GM12878 (cell line): ENCODE measurements around the gene ZNF3. TPM values are rescaled to one million over a fixed set of nuclear protein-coding genes. Genes with fewer than 3 reads are reported as not detected.

ENCODE experiments used
- ATAC-seq: fragments of 200-7000 bp; cut with Tn5 transposase; 3 replicates; pipeline ENCODE4 v1.9.1; 2020; ENCODE audit warnings: mild to moderate bottlenecking, moderate library complexity
- BruUV-seq: library from RNA; stranded (reverse); fragments of 400-500 nt; replicated peaks from 2 replicates; lab custom pipeline; 2021; lab: Mats Ljungman, UMichigan
- CTCF ChIA-PET: fragments of 300-600 bp; sonication (Branson Sonifier 250); formaldehyde crosslinking; extraction: SDS; loops from one replicate; lab custom pipeline; 2021; ENCODE audit warnings: inconsistent platforms; lab: Yijun Ruan, JAX
- POLR2A ChIA-PET: fragments of 350-600 bp; formaldehyde crosslinking; extraction: SDS; loops from one replicate; lab custom pipeline; 2021; ENCODE audit warnings: inconsistent platforms; lab: Charles Lee
- RAD21 ChIA-PET: fragments of 300-600 bp; sonication (Branson Sonifier 250); formaldehyde crosslinking; loops from one replicate; lab custom pipeline; 2023; ENCODE audit warnings: antibody characterized with exemption; ENCODE audit not compliant: unreplicated experiment; lab: Charles Lee
- SMC1A ChIA-PET: fragments of 300-600 bp; sonication (Branson Sonifier 250); formaldehyde crosslinking; loops from one replicate; lab custom pipeline; 2023; ENCODE audit not compliant: unreplicated experiment, uncharacterized antibody; lab: Charles Lee
- DNase-seq: peaks from one replicate; pipeline ENCODE4 v3.0.0-alpha.2; 2011; ENCODE audit warnings: low read depth, low spot score
- FAIRE-seq: peaks from 3 replicates; lab custom pipeline; 2011; peaks lifted over from hg19 to GRCh38; lab: Jason Lieb, UNC
- H2AFZ ChIP-seq: 2 replicates; pipeline ENCODE4 v1.6.0; 2011; ENCODE audit warnings: low read depth, low read length, control low read depth; ENCODE audit not compliant: control insufficient read depth
- H3K27ac ChIP-seq: 2 replicates; pipeline ENCODE4 v1.5.1; 2011; ENCODE audit warnings: control low read depth; ENCODE audit not compliant: control insufficient read depth, insufficient read depth
- H3K27me3 ChIP-seq, 2 experiments: replicated peaks in 1 of 2; 2 replicates each; pipeline versions ENCODE4 v1.6.0 to v1.6.1; 2011; ENCODE audit warnings: low read length in 1 of 2; ENCODE audit not compliant: control insufficient read depth in 2 of 2, insufficient read depth in 2 of 2
- H3K36me3 ChIP-seq, 2 experiments: 2 replicates each; pipeline ENCODE4 v1.5.1; 2011; ENCODE audit warnings: low read length in 1 of 2; ENCODE audit not compliant: control insufficient read depth in 2 of 2, insufficient read depth in 2 of 2
- H3K4me1 ChIP-seq: 2 replicates; pipeline ENCODE4 v1.6.1; 2011; ENCODE audit warnings: mild to moderate bottlenecking, low read length, moderate library complexity, mixed read lengths; ENCODE audit not compliant: control insufficient read depth, insufficient read depth
- H3K4me2 ChIP-seq: 2 replicates; pipeline ENCODE4 v1.6.0; 2011; ENCODE audit warnings: control low read depth; ENCODE audit not compliant: control insufficient read depth, insufficient read depth
- H3K4me3 ChIP-seq: fragments of 200-600 bp; sonication (generic); 2 replicates; pipeline ENCODE4 v1.5.1; 2016
- H3K79me2 ChIP-seq: 2 replicates; pipeline ENCODE4 v1.6.0; 2011; ENCODE audit warnings: low read length; ENCODE audit not compliant: control insufficient read depth, insufficient read depth
- H3K9ac ChIP-seq: 2 replicates; pipeline ENCODE4 v1.8.0; 2011; ENCODE audit warnings: low read length, control low read depth, mixed read lengths; ENCODE audit not compliant: control insufficient read depth, insufficient read depth
- H3K9me3 ChIP-seq: replicated peaks from 3 replicates; pipeline ENCODE4 v1.5.1; 2011; ENCODE audit warnings: mild to moderate bottlenecking, low read length; ENCODE audit not compliant: control insufficient read depth, insufficient read depth
- H4K20me1 ChIP-seq: 2 replicates; pipeline ENCODE4 v1.6.0; 2011; ENCODE audit not compliant: control insufficient read depth, insufficient read depth
- ATF7 ChIP-seq: fragments of 450-650 bp; IDR thresholded peaks from 2 replicates; pipeline ENCODE4 v1.6.1; 2016; ENCODE audit warnings: low read depth, mild to moderate bottlenecking
- CBFB ChIP-seq: IDR thresholded peaks from 2 replicates; pipeline ENCODE4 v1.6.1; 2016; ENCODE audit warnings: antibody characterized with exemption, low read depth
- CBX5 ChIP-seq: sonication (generic); IDR thresholded peaks from 2 replicates; pipeline ENCODE4 v1.6.1; 2016; ENCODE audit warnings: low read depth, moderate library complexity, mild to moderate bottlenecking, inconsistent platforms
- CHD1 ChIP-seq: IDR thresholded peaks from 2 replicates; pipeline ENCODE4 v1.6.1; 2012; ENCODE audit warnings: low read depth, low read length, improper control_type of control experiment
- EED ChIP-seq: sonication (generic); IDR thresholded peaks from 2 replicates; pipeline ENCODE4 v1.6.1; 2016; ENCODE audit warnings: antibody characterized with exemption, low read depth
- ETV6 ChIP-seq, 2 experiments: fragments of 450-650 bp in 1 of 2; IDR thresholded peaks in 1 of 2; conservative IDR thresholded peaks in 1 of 2; 2 replicates each; pipeline ENCODE4 v1.6.1; 2014; ENCODE audit warnings: antibody characterized with exemption in 1 of 2, borderline replicate concordance in 1 of 2, low read depth in 1 of 2, mild to moderate bottlenecking in 1 of 2, moderate library complexity in 1 of 2
- EZH2 ChIP-seq: IDR thresholded peaks from 2 replicates; pipeline ENCODE4 v1.6.1; 2012; ENCODE audit warnings: low read depth, mild to moderate bottlenecking, control low read depth, inconsistent platforms, low read length, borderline replicate concordance; ENCODE audit not compliant: control insufficient read depth
- GABPA ChIP-seq: IDR thresholded peaks from 2 replicates; pipeline ENCODE4 v1.6.1; 2014; ENCODE audit warnings: antibody characterized with exemption, low read depth, mild to moderate bottlenecking, inconsistent platforms
- GATAD2B ChIP-seq: fragments of 450-650 bp; conservative IDR thresholded peaks from 2 replicates; pipeline ENCODE4 v1.6.1; 2017; ENCODE audit warnings: low read depth, mild to moderate bottlenecking, moderate library complexity
- MYB ChIP-seq: fragments of 150-350 bp; IDR thresholded peaks from 2 replicates; pipeline ENCODE4 v1.6.1; 2014; ENCODE audit warnings: mild to moderate bottlenecking, low read depth, low read length, borderline replicate concordance
- RB1 ChIP-seq: fragments of 450-650 bp; formaldehyde crosslinking; IDR thresholded peaks from 2 replicates; pipeline ENCODE4 v1.6.1; 2017; ENCODE audit warnings: mild to moderate bottlenecking, borderline replicate concordance
- SMC3 ChIP-seq: IDR thresholded peaks from 2 replicates; pipeline ENCODE4 v1.6.1; 2011; ENCODE audit warnings: low read length, improper control_type of control experiment, borderline replicate concordance
- STAT1 ChIP-seq: fragments of 450-650 bp; conservative IDR thresholded peaks from 2 replicates; pipeline ENCODE4 v1.6.1; 2014; ENCODE audit warnings: antibody characterized with exemption, mild to moderate bottlenecking
- STAT3 ChIP-seq: IDR thresholded peaks from 2 replicates; pipeline ENCODE4 v1.6.1; 2011; ENCODE audit warnings: low read depth, low read length, improper control_type of control experiment
- TCF3 ChIP-seq: IDR thresholded peaks from 2 replicates; pipeline ENCODE4 v1.6.1; 2012; ENCODE audit warnings: low read depth, mild to moderate bottlenecking, low read length, borderline replicate concordance; ENCODE audit not compliant: insufficient read depth
- TCF7 ChIP-seq: IDR thresholded peaks from 2 replicates; pipeline ENCODE4 v1.6.1; 2014; ENCODE audit warnings: antibody characterized with exemption, borderline replicate concordance
- ZBTB40 ChIP-seq: fragments of 450-650 bp; IDR thresholded peaks from 2 replicates; pipeline ENCODE4 v1.6.1; 2016; ENCODE audit warnings: mild to moderate bottlenecking, moderate library complexity, borderline replicate concordance
- ZNF274 ChIP-seq: IDR thresholded peaks from one replicate; pipeline ENCODE4 v1.8.0; 2011; ENCODE audit not compliant: insufficient read length, insufficient read depth
- WGBS: methylation state at CpG from one replicate; pipeline ENCODE4 v1.1.6; 2016; ENCODE audit warnings: low lambda C conversion rate; ENCODE audit not compliant: insufficient replicate concordance, insufficient coverage; ENCODE audit errors: missing lambda C conversion rate; 5-methylcytosine and 5-hydroxymethylcytosine counted together
- in situ Hi-C: fragments of 300-500 bp; cut with MboI; formaldehyde crosslinking; loops from 9 replicates; pipeline ENCODE4 v1.14.3; 2018; ENCODE audit warnings: mixed read lengths
- intact Hi-C: fragments of 100-400 bp; cut with micrococcal nuclease; formaldehyde crosslinking; loops from one replicate; pipeline ENCODE4 v1.14.2; 2022; ENCODE audit not compliant: unreplicated experiment
- polyA plus RNA-seq, 11 experiments: library from polyadenylated mRNA; depleted of rRNA in 4 of 11; unstranded in 6 of 11; stranded (reverse) in 5 of 11; fragments of >200 nt; fragmentation: Nextera tagmentation in 4 of 11; fragmentation: Illumina TruSeq in 1 of 11; extraction: Ambion mirVana in 4 of 11; extraction: Trizol in 1 of 11; gene quantifications; 1 replicate in 1 of 11; 2 replicates in 10 of 11; pipeline versions ENCODE4 v1.2.1 to v1.2.3, GENCODE V29; 2011 to 2016; ENCODE audit warnings: inconsistent platforms in 2 of 11, missing spikeins in 2 of 11, low read depth in 1 of 11
- total RNA-seq, 4 experiments: library from RNA; depleted of rRNA in 3 of 4; stranded (reverse); fragments of >200 nt in 3 of 4; fragmentation: Illumina TruSeq in 1 of 4; extraction: Trizol in 1 of 4; gene quantifications; 2 replicates each; pipeline versions ENCODE4 v1.2.1 to v1.2.3, GENCODE V29; 2013 to 2021

The ZNF3 gene
- total and polyA plus RNA-seq, 10 of the 15 experiments (the other 5 are each of a cell fraction or from before 2014, with no cell fraction given) = 17.2 to 37.4 (median 29.4) TPM

- RAD21 ChIA-PET = no interaction called here
These were observed 28.1 kb upstream of the ZNF3 start for GRCh38 chr7:100109521-100110163.

More at GRCh38 chr7:100109521-100110163, 28.1 kb upstream of the ZNF3 start:
- Histone ChIP-seq H3K79me2 (no peaks in the 10 kb centered on the region), H3K4me1 (no peaks in the 10 kb centered on the region), H4K20me1 (no peaks in the 10 kb centered on the region), H3K4me2 (no peak overlapping the region), H3K9ac (no peak overlapping the region), H3K27me3 (no peaks in the 10 kb centered on the region), H2AFZ (no peak overlapping the region), H3K9me3 (no peaks in the 10 kb centered on the region), H3K4me3 (no peak overlapping the region), H3K36me3 (peaks cover 5 to 9% of the 10 kb centered on the region in 2 experiments; a peak in 3 of 4 replicates), H3K27ac (no peak overlapping the region)
- intact Hi-C loops = no loop called here
- in situ Hi-C loops = no loop called here
- no peak for DNase-seq
- TF ChIP-seq ETV6 (conservative IDR thresholded peaks at IDR 0.05 in 1 of 2, IDR thresholded peaks at IDR 0.05 in 1 of 2; ENCODE audit: borderline replicate concordance in 1 of 2, low read depth in 1 of 2) = no peak
- no peak for TF ChIP-seq ATF7
- no peak for TF ChIP-seq CBFB
- TF ChIP-seq CBX5 = no peak
- TF ChIP-seq SMC3 = no peak
- no peak for TF ChIP-seq ZBTB40
- no peak for TF ChIP-seq ZNF274
- TF ChIP-seq RB1 = no peak
- no peak for TF ChIP-seq STAT1
- TF ChIP-seq CHD1 = no peak
- TF ChIP-seq MYB = no peak
- no peak for TF ChIP-seq GATAD2B
- TF ChIP-seq EZH2 = no peak
- no peak for TF ChIP-seq EED
- TF ChIP-seq GABPA = no peak
- TF ChIP-seq TCF3 = no peak
- no peak for TF ChIP-seq STAT3
- TF ChIP-seq TCF7 = no peak
- ATAC-seq = no peak
- 88% methylated on average over 12 of the region's 12 CpGs for WGBS
- no TSS peak for BruUV-seq
- no peak for FAIRE-seq
- ChIA-PET SMC1A (no interaction called here), POLR2A (no interaction called here), CTCF (no interaction called here)
